GM23338 (cell line): ENCODE results near the gene SLX4IP.

Experiments
- CREB1 ChIP-seq: fragments of 250-450 bp; sonication (Bioruptor Pico); IDR thresholded peaks from 2 replicates; pipeline ENCODE4 v1.5.0; 2020; ENCODE audit warnings: low read depth, mild to moderate bottlenecking, moderate library complexity
- CTCF ChIP-seq, 2 experiments: fragments of 200-600 bp in 1 of 2; sonication (generic) in 1 of 2; conservative IDR thresholded peaks; 2 replicates each; pipeline versions ENCODE4 v1.5.1 to v1.6.1; 2016 to 2017; ENCODE audit warnings: antibody characterized with exemption in 2 of 2, low read depth in 2 of 2, mild to moderate bottlenecking in 2 of 2, moderate library complexity in 1 of 2
- EZH2 ChIP-seq: fragments of 200-600 bp; sonication (generic); IDR thresholded peaks from one replicate; pipeline ENCODE4 v1.8.0; 2017; ENCODE audit warnings: antibody characterized with exemption, mild to moderate bottlenecking, low read depth; ENCODE audit not compliant: unreplicated experiment
- EZH2phosphoT487 ChIP-seq: fragments of 200-600 bp; sonication (generic); IDR thresholded peaks from one replicate; pipeline ENCODE4 v1.8.1; 2018; ENCODE audit warnings: antibody characterized with exemption; ENCODE audit not compliant: unreplicated experiment
- JUNB ChIP-seq: IDR thresholded peaks from one replicate; pipeline ENCODE4 v1.6.1; 2016; ENCODE audit warnings: antibody characterized with exemption; ENCODE audit not compliant: unreplicated experiment
- POLR2AphosphoS5 ChIP-seq: IDR thresholded peaks from 2 replicates; pipeline ENCODE4 v1.6.1; 2016; ENCODE audit warnings: antibody characterized with exemption, low read depth
- STAT1 ChIP-seq: IDR thresholded peaks from one replicate; pipeline ENCODE4 v1.6.1; 2016; ENCODE audit warnings: antibody characterized with exemption; ENCODE audit not compliant: unreplicated experiment
- ZNF114 ChIP-seq: fragments of 250-450 bp; sonication (Bioruptor Pico); IDR thresholded peaks from 2 replicates; pipeline ENCODE4 v1.5.0; 2020; ENCODE audit warnings: mild to moderate bottlenecking, moderate library complexity
- ZNF331 ChIP-seq: fragments of 250-450 bp; sonication (Bioruptor Pico); IDR thresholded peaks from 2 replicates; pipeline ENCODE4 v1.5.0; 2020; ENCODE audit warnings: low read depth, mild to moderate bottlenecking, moderate library complexity

- TF ChIP-seq EZH2 (no peak), CTCF (conservative IDR thresholded peaks at IDR 0.05; ENCODE audit: low read depth in 2 of 2) (no peak), POLR2AphosphoS5 (no peak), CREB1 (CRISPR knock-in tag) (no peak), JUNB (no peak), STAT1 (no peak), ZNF331 (CRISPR knock-in tag) (no peak), EZH2phosphoT487 (no peak), ZNF114 (CRISPR knock-in tag) (no peak)
These were observed 136.3 kb downstream of the SLX4IP start for GRCh38 chr20:10571313-10571815.
